HG03175 (cell line): ENCODE results near the gene UPP2.

Source experiments
- ATAC-seq: cut with Tn5 transposase; IDR thresholded peaks from one replicate; pipeline ENCODE4 v1.9.1; 2021; ENCODE audit warnings: mild to moderate bottlenecking, moderate library complexity; ENCODE audit not compliant: unreplicated experiment

Gene UPP2

GRCh38 chr2:158103411-158104012, 1.8 kb downstream of the UPP2 start:
- no peak for ATAC-seq

- ATAC-seq: no peak
Measured at GRCh38 chr2:158104903-158105302, 3.2 kb downstream of the UPP2 start.

- no peak for ATAC-seq
Measured at GRCh38 chr2:158112992-158113391, 11.3 kb downstream of the UPP2 start.

GRCh38 chr2:158113741-158114295, 12.1 kb downstream of the UPP2 start:
- no peak for ATAC-seq

GRCh38 chr2:158114516-158114915, 12.8 kb downstream of the UPP2 start:
- no peak for ATAC-seq

GRCh38 chr2:158115202-158115767, 13.6 kb downstream of the UPP2 start:
- ATAC-seq: no peak

- no peak for ATAC-seq
Measured at GRCh38 chr2:158116936-158117335, 15.3 kb downstream of the UPP2 start.

- no peak for ATAC-seq
Measured at GRCh38 chr2:158120102-158120501, 18.4 kb downstream of the UPP2 start.

GRCh38 chr2:158120664-158121641, 19.3 kb downstream of the UPP2 start:
- ATAC-seq: no peak

- no peak for ATAC-seq
Measured at GRCh38 chr2:158124896-158125295, 23.2 kb downstream of the UPP2 start.

- ATAC-seq: no peak
Measured at GRCh38 chr2:158125756-158126498, 24.3 kb downstream of the UPP2 start.

- ATAC-seq: no peak
Measured at GRCh38 chr2:158127380-158127804, 25.7 kb downstream of the UPP2 start.

- ATAC-seq: no peak
Measured at GRCh38 chr2:158128168-158128973, 26.7 kb downstream of the UPP2 start.

GRCh38 chr2:158129037-158129436, 27.4 kb downstream of the UPP2 start:
- no peak for ATAC-seq

GRCh38 chr2:158130832-158131473, 29.3 kb downstream of the UPP2 start:
- peak; percentile 44 for ATAC-seq

GRCh38 chr2:158131483-158131912, 29.8 kb downstream of the UPP2 start:
- no peak for ATAC-seq

GRCh38 chr2:158131919-158132566, 30.4 kb downstream of the UPP2 start:
- no peak for ATAC-seq

- ATAC-seq: no peak
Measured at GRCh38 chr2:158134055-158134454, 32.4 kb downstream of the UPP2 start.

- ATAC-seq: no peak
Measured at GRCh38 chr2:158134655-158135054, 33.0 kb downstream of the UPP2 start.
